ENCODE measurements around the gene GRM7.

DNA sequence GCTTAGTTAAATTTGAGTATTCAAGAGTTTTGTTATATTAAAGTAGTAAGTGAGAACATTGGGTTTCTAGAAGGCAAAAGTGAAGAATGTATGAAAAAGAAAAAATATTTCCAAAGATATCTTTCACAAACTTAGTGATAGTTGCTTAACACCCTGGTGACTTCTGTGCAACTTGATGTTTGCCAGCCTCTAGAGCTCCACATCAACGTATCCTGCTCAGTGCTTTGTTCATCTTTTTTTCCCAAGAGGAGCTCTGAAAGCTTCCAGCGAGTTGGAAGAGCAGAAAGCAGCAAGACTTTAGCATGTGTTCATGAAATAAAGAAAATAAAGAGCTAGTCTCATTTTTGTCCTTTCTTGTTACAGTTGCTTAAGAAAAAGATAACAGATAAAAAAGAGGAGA is 225.5 kb downstream of the GRM7 start:
- TF ChIP-seq, protein P1, sequence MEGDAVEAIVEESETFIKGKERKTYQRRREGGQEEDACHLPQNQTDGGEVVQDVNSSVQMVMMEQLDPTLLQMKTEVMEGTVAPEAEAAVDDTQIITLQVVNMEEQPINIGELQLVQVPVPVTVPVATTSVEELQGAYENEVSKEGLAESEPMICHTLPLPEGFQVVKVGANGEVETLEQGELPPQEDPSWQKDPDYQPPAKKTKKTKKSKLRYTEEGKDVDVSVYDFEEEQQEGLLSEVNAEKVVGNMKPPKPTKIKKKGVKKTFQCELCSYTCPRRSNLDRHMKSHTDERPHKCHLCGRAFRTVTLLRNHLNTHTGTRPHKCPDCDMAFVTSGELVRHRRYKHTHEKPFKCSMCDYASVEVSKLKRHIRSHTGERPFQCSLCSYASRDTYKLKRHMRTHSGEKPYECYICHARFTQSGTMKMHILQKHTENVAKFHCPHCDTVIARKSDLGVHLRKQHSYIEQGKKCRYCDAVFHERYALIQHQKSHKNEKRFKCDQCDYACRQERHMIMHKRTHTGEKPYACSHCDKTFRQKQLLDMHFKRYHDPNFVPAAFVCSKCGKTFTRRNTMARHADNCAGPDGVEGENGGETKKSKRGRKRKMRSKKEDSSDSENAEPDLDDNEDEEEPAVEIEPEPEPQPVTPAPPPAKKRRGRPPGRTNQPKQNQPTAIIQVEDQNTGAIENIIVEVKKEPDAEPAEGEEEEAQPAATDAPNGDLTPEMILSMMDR (IDR thresholded peaks at IDR 0.05), result no peak
- TF ChIP-seq POLR2A (IDR thresholded peaks at IDR 0.05), result no peak
